NCI-H1092 (cell line): ENCODE measurements around the gene GCC1.

Source experiments
- DNase-seq: peaks from one replicate; lab custom pipeline; 2025; lab: John Stamatoyannopoulos, UW

GCC1 gene

DNA sequence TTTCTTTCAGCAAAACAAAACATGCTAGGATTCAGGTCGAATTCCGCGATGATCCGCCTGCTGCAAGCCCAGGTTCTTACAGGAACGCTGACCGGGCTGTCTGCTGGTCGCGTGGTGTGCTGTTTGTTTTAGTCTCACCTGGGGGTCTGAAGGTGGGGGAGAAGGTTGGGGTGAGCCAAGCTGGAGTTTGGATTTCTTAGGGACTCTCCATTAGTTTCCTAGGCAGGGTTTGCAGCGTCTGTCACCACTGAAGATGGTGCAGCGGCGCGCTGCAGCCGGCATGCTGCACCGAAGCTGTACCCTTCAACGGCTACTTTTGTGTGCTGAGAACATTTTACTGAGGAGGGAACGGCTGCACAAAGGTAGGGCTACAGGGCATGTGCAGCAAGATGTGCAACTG, 48.7 kb downstream of the GCC1 start:
- no peak for DNase-seq

DNA sequence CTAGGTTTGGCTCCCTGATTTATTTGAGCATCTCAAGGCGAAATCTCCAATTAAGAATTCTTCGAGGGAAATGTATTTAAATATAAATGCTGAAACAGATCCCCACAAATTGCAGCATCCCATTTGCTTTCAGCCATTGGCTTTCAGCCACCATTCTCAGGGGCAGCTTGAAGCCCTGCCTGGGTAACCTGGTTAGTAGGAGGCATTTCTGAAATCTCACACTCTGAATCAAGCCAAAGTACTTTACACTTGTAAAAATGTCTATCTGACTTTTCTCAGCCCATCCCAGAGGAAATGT, 49.1 kb downstream of the GCC1 start:
- no peak for DNase-seq

DNA sequence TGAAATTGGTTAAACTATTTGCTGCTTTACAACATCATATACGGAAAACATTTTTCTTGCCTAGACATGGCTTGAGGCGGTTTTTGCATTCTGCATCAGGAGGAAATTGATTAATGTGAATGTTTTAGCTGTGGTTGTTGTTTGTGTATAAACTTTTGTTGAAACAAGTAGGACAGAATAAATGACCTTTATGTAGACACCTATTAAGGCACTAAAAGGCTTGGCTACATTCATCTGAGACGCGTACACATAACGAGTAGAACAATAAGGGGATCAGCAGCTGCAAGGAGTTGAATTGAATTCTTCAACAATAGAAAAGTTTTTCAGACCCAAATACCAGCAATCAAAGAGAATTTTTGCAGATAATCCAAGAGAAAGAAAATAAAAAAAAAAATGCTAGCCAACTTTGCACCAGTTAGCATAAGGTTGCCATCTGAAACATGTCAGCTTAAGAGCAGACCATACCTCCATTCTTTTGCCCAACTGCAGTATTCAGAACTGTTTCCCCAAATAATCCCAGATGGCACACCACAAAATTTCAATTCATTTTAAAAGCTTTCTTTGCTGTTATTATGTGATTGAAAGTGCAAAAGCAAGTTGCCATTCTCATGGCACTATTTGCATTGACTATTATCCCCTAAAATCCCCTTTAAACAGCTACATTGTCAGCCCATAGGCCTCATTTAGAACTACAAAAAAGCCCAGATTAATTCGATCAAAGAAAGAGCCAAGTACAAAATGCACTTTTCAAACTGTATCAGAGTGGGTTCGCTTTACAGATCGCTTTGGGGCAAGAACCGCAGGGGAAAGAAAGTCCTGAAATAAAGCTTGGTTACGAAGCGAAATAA, 49.6 kb downstream of the GCC1 start:
- DNase-seq: no peak

DNA sequence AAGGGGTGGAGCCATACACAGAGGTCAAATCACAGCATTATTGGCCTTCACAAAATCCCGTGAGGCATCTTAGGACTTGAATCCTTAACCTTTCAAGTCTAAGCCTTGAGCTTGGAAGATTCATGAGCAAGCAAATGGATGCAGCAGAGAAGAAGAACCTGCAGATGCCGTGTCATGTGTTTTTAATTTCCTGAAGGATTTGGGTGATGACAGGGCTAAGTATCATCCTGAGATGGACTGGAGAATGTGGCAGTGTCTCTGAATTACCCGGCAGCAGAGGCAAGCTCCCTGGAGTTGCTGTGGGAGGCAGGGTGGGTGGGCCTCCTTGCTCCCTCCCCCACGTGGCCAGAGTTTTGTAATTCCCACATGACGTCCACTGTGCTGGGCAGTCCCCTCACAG, 50.8 kb downstream of the GCC1 start:
- no peak for DNase-seq

GRCh38 chr7:127532736-127533135, 52.7 kb downstream of the GCC1 start:
- DNase-seq: no peak

- no peak for DNase-seq
Measured at GRCh38 chr7:127532151-127532550, 53.2 kb downstream of the GCC1 start.
